Fibroblast of pulmonary artery (primary cell): Measurements from ENCODE around the gene MISP.
"Not testable (repeated sequence)": the region's sequence is repeated elsewhere in the genome, so short reads cannot be mapped to it uniquely, and the experiment has no call there.

Source experiments
- DNase-seq: peaks from one replicate; pipeline ENCODE4 v3.0.0-alpha.2; 2010; ENCODE audit warnings: low read depth
- H3K4me3 ChIP-seq: replicated peaks from 2 replicates; pipeline ENCODE4 v1.5.1; 2011; ENCODE audit warnings: low read depth, mild to moderate bottlenecking, control low read depth, low read length, moderate library complexity
- CTCF ChIP-seq: IDR thresholded peaks from 2 replicates; pipeline ENCODE4 v1.5.1; 2011; ENCODE audit warnings: mild to moderate bottlenecking, control low read depth, low read length, inconsistent platforms; ENCODE audit errors: missing control alignments

MISP gene

GRCh38 chr19:741506-742131, 9.3 kb upstream of the MISP start:
- DNase-seq, result no peak
- no peak overlapping the region for H3K4me3 ChIP-seq
- TF ChIP-seq CTCF, result peak; percentile 26

- H3K4me3 ChIP-seq, result no peak overlapping the region
- TF ChIP-seq CTCF, result no peak
- DNase-seq, result no peak
Observed at GRCh38 chr19:742540-743075, 8.3 kb upstream of the MISP start.

- TF ChIP-seq CTCF, result no peak
- no peak for DNase-seq
- no peak overlapping the region for H3K4me3 ChIP-seq
Observed at GRCh38 chr19:743168-743687, 7.7 kb upstream of the MISP start.

GRCh38 chr19:745138-745537, 5.8 kb upstream of the MISP start:
- peak; percentile 55 for DNase-seq
- H3K4me3 ChIP-seq, result not testable (repeated sequence)

GRCh38 chr19:746208-746819, 4.6 kb upstream of the MISP start:
- no peak for DNase-seq
- no peak overlapping the region for H3K4me3 ChIP-seq
- no peak for TF ChIP-seq CTCF

- no peak for TF ChIP-seq CTCF
- no peak for DNase-seq
- no peak overlapping the region for H3K4me3 ChIP-seq
Observed at GRCh38 chr19:746956-747355, 4.0 kb upstream of the MISP start.

- TF ChIP-seq CTCF, result no peak
- no peak overlapping the region for H3K4me3 ChIP-seq
- DNase-seq, result no peak
Observed at GRCh38 chr19:747432-748273, 3.3 kb upstream of the MISP start.
